NCI-H2171 (cell line): Measurements from ENCODE around the gene SYT7.

ENCODE experiments used
- DNase-seq: peaks from one replicate; lab custom pipeline; 2025; lab: John Stamatoyannopoulos, UW

SYT7 gene

GRCh38 chr11:61554172-61554988 is 26.5 kb downstream of the SYT7 start:
- no peak for DNase-seq

- DNase-seq = no peak
Measured at GRCh38 chr11:61553373-61554171, 27.3 kb downstream of the SYT7 start.

- DNase-seq = no peak
Measured at GRCh38 chr11:61552108-61552635, 28.7 kb downstream of the SYT7 start.

- DNase-seq = no peak
Measured at GRCh38 chr11:61551634-61552033, 29.2 kb downstream of the SYT7 start.

- no peak for DNase-seq
Measured at GRCh38 chr11:61550665-61551227, 30.1 kb downstream of the SYT7 start.

GRCh38 chr11:61549662-61550568 is 31.0 kb downstream of the SYT7 start:
- DNase-seq = no peak

- no peak for DNase-seq
Measured at GRCh38 chr11:61549177-61549576, 31.7 kb downstream of the SYT7 start.

- no peak for DNase-seq
Measured at GRCh38 chr11:61547246-61547645, 33.6 kb downstream of the SYT7 start.

- no peak for DNase-seq
Measured at GRCh38 chr11:61546663-61547062, 34.2 kb downstream of the SYT7 start.

- DNase-seq = no peak
Measured at GRCh38 chr11:61545921-61546320, 35.0 kb downstream of the SYT7 start.

- DNase-seq = no peak
Measured at GRCh38 chr11:61545341-61545740, 35.5 kb downstream of the SYT7 start.

GRCh38 chr11:61544466-61544865 is 36.4 kb downstream of the SYT7 start:
- DNase-seq = no peak

- no peak for DNase-seq
Measured at GRCh38 chr11:61543606-61544306, 37.1 kb downstream of the SYT7 start.

GRCh38 chr11:61542705-61543104 is 38.2 kb downstream of the SYT7 start:
- DNase-seq = no peak

- no peak for DNase-seq
Measured at GRCh38 chr11:61542024-61542461, 38.8 kb downstream of the SYT7 start.

GRCh38 chr11:61541598-61541997 is 39.3 kb downstream of the SYT7 start:
- no peak for DNase-seq

GRCh38 chr11:61540528-61540927 is 40.3 kb downstream of the SYT7 start:
- DNase-seq = no peak

- DNase-seq = no peak
Measured at GRCh38 chr11:61539831-61540357, 41.0 kb downstream of the SYT7 start.

- no peak for DNase-seq
Measured at GRCh38 chr11:61539006-61539405, 41.9 kb downstream of the SYT7 start.

GRCh38 chr11:61538636-61538961 is 42.3 kb downstream of the SYT7 start:
- DNase-seq = no peak

- no peak for DNase-seq
Measured at GRCh38 chr11:61537326-61537725, 43.5 kb downstream of the SYT7 start.
